KOPT-K1 (cell line): Measurements from ENCODE around the gene EPB41L2.
"Not testable (repeated sequence)": the region's sequence is repeated elsewhere in the genome, so short reads cannot be mapped to it uniquely, and the experiment has no call there.

ENCODE experiments used
- H3K27ac ChIP-seq: fragments of 200-600 bp; sonication (generic); 2 replicates; pipeline ENCODE4 v1.5.1; 2016; ENCODE audit warnings: antibody characterized with exemption, mild to moderate bottlenecking, low read depth, low read length; ENCODE audit not compliant: poor library complexity, severe bottlenecking
- H3K36me3 ChIP-seq: fragments of 200-600 bp; sonication (generic); 2 replicates; pipeline ENCODE4 v1.5.1; 2017; ENCODE audit warnings: antibody characterized with exemption, mild to moderate bottlenecking, low read length, moderate library complexity; ENCODE audit not compliant: insufficient read depth
- H3K9me3 ChIP-seq: fragments of 200-600 bp; sonication (generic); 2 replicates; pipeline ENCODE4 v1.5.1; 2017; ENCODE audit warnings: antibody characterized with exemption, low read length, mild to moderate bottlenecking; ENCODE audit not compliant: insufficient read depth, poor library complexity, severe bottlenecking

The EPB41L2 gene

DNA sequence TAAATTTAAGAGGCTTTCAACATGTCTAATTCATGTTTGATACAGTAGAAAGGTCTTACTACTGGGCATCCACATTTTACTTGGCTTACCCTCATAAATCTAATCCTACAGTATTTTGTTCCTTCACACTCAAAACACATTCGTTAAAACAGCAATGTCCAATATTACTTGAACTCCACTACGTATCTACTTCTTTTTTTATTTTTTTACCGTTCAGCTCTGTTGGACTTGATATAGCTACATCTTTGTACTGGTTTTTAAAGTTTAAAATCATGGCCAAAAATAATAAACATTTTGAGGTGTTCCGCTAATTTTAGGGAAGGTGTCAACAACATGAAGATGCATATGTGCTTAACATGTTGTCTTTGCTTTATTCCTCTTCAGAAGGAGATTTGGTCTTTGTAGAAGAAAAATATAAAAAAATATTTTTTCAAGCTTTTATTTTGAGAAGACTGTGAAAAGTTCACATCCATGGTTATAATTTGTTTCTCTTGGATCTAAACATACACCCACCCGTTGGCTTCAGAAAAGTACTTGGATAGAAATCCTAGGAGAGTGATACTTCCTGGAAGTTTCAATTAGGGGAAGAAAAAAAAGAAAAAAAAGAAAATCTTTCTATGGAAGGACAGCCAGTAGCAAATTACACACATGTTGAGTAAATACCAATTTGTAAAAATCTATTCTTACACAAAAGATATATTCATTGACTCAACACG is 71.5 kb downstream of the EPB41L2 start:
- Histone ChIP-seq H3K27ac (no peak overlapping the region), H3K36me3 (no peaks in the 10 kb centered on the region), H3K9me3 (peaks cover 17% of the 10 kb centered on the region)

DNA sequence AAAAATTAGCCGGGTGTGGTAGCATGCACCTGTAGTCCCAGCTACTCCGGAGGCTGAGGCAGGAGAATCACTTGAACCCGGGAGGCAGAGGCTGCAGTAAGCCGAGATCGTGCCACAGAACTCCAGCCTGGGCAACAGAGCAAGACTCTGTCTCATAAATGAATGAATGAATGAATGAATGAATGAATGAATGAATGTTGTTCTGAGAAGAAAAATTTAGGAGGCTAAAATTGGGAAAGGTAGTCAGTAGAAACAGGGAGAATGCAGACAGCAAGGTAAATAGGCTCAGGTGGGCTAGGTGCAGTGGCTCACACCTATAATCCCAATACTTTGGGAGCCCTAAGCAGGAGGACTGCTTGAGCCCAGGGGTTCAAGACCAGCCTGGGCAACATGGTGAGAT is 75.5 kb downstream of the EPB41L2 start:
- peaks cover 25% of the 10 kb centered on the region for H3K9me3 ChIP-seq
- not testable (repeated sequence) for H3K36me3 ChIP-seq, H3K27ac ChIP-seq

DNA sequence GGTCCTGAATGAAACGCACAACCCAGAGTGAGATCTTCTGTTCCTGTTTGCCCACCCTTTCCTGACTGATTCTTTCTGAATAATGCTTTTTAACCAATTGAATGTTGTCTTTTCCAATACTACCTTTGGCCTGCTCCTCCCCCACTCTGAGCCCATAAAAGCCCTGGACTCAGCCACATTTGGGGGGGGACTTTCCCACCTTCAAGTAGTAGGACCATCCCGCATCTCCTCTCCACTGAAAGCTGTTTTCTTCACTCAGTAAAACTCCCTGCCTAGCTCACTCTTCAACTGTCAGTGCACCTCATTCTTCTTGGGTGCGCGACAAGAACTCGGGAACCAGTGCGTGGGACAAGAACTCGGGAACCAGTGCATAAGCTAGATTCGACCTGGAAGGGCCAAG is 77.9 kb downstream of the EPB41L2 start:
- peaks cover 25% of the 10 kb centered on the region for H3K9me3 ChIP-seq
- H3K36me3 ChIP-seq, result peaks cover 7% of the 10 kb centered on the region; the same call in 1 of the 2 replicates
- no peak overlapping the region for H3K27ac ChIP-seq

DNA sequence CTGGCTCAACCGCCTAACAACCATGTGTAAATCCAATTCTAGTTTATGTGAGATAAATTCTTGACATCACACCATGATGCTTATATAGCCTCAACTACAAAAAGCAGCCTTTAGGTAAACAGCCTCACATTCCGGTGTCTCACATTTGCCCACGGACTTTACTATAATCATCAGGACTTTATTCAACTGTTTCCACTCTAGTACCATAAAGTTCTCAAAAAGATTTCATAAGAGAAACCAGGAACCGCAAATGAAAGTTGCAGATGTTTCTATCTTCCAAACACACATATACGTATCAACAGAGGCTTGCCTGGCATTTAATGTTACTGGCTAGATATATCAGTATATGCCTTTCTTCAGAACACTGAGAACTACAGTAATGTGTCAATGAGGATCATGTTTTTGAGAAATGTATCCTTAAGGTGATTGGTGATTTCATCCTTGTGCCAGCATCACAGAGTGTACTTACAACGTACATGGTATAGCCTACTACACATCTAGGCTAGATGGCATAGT is 80.0 kb downstream of the EPB41L2 start:
- H3K36me3 ChIP-seq, result peaks cover 7% of the 10 kb centered on the region; the same call in 1 of the 2 replicates
- H3K9me3 ChIP-seq, result peaks cover 25% of the 10 kb centered on the region
- H3K27ac ChIP-seq, result no peak overlapping the region

DNA sequence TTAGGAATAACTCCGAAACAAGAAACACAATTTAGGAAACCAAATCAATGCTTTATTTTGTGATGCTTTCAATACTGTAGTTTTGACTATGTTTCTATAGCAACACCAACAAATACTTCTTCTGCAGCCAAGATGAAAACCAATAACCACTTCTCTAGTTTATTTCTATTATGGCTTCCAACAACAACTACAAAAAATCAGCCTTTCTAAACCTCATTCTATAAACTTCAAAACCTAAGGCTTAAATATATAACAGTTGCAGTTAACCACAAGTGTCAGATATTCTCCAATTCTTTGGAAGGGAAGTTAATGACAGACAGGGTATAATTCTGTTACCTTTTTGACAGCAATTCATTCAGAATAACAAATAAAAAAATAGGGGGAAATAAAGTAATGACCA is 80.9 kb downstream of the EPB41L2 start:
- Histone ChIP-seq H3K9me3 (peaks cover 25% of the 10 kb centered on the region), H3K36me3 (peaks cover 7% of the 10 kb centered on the region; the same call in 1 of the 2 replicates), H3K27ac (no peak overlapping the region)

DNA sequence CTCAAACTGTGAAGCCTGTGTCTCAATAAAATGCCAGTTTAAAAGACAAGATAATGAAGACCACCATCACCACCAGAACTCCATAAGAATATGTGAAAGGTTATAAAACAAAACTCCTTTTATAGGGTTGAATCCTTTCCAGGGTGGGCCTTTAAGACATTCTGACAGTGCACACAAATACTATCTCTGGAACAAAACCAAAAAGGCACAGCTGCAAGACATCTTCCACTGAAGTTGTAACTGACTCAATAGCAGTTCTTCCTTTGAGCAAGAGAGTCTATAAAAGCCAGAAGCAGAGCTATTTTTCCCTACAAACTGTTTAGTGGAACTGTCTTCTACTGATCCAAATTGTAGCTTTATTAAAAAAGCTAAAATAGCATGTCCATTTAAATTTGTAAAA is 81.6 kb downstream of the EPB41L2 start:
- Histone ChIP-seq H3K27ac (no peak overlapping the region), H3K9me3 (peaks cover 21% of the 10 kb centered on the region), H3K36me3 (peaks cover 7% of the 10 kb centered on the region; the same call in 1 of the 2 replicates)

DNA sequence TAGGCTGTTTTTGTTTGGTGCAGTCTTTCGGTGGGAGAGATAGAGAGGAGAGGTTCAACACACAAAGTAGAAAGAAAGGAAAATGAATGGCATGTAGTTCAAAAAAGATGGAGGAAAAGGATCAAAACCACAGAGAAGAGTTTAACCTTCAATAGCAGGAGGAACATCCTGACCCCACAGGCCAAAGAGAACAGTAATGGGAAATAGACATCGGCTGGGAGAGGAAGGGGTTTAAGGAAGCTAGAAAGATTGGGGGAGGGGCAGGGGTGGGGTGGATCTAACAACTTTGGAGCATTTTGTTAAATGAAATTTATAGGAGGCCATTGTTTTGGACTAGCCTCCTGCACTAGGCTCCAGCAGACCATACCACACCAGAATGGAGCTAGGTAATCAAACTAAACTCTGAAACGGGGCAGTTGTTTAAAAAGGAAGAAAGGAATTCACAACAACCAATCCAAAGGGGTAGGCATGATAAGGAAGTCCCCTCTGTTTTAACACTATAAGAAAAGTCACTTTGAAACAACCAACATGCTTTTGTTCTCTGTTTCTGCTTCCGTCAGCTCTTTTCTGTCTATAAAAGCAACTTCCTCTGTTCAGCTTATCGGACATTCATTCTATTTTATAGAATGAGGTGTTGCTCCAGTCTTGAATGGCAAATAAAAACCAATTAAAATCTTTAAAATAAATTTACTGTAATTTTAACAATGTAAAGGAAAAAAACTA is 82.6 kb downstream of the EPB41L2 start:
- no peak overlapping the region for H3K27ac ChIP-seq
- peaks cover 6% of the 10 kb centered on the region; the same call in 1 of the 2 replicates for H3K36me3 ChIP-seq
- H3K9me3 ChIP-seq, result peaks cover 11% of the 10 kb centered on the region

DNA sequence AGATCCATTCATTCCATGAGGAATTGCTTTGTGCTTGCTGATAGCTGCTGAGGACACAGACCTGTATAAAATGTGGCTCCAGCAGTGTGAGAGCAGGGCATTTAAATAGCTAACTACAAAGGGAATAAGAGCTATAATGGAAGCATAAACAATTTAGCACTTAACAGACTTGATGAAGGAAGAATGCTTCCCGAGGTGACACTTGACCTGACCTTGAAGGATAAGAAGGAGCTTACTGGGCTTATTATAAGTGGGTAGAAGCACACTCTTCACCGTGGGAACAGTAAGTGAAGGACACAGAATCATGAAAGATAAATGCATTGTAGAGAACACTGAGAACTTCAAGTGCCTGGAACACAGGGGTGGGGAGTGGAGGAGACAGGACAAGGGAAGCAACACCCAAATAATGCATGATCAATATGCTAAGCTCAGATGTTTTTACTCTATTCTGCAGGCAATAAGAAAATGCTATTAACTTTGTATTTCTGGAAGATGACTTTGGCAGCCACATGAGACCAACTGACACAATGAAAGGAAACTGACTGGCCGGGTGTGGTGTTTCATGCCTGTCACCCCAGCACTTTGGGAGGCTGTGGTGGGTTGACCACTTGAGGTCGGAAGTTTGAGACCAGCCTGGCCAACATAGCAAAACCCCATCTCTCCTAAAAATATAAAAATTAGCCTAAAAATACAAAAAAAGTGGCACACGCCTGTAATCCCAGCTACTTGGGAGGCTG is 84.2 kb downstream of the EPB41L2 start:
- no peaks in the 10 kb centered on the region for H3K36me3 ChIP-seq
- H3K27ac ChIP-seq, result no peak overlapping the region
- H3K9me3 ChIP-seq, result peaks cover 5% of the 10 kb centered on the region

DNA sequence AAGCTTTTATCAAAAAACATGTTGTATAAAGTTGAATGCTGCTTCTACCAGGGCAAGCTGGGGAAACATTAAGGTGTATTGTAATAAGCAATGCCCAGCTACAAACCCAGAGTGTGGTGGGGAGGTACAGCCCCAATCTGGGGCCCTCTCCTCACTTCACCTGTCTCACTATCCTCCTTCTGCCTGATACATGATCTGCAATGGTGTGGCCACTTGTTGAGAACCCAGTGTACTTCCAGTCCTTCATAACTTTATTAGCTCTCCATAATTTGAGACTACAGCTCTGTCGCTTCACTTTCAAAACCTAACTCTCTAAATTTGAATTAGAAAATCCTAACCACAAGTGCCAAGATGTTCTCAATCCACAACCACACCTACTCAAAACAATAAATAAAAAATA is 84.9 kb downstream of the EPB41L2 start:
- Histone ChIP-seq H3K9me3 (peaks cover 5% of the 10 kb centered on the region), H3K36me3 (no peaks in the 10 kb centered on the region), H3K27ac (no peak overlapping the region)

DNA sequence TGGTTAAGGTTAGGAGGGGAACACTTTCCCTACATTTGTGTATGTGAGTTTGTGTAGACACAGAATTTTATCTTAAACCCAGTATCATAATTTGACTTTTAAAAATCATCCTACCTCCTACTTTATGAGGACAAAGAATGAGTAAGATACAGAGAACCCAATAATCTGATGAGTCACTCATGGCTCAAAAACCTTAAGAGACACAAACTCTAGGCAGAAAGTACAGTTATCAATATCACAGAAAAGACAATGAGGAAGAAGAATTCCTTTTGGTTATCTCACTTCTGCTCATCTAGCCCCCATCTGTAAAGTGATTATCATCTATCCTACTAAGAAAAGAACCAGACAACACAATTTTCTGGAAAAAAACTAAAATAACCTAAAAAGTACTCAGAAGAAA is 87.7 kb downstream of the EPB41L2 start:
- Histone ChIP-seq H3K27ac (no peak overlapping the region), H3K9me3 (peaks cover 5% of the 10 kb centered on the region), H3K36me3 (no peaks in the 10 kb centered on the region)

DNA sequence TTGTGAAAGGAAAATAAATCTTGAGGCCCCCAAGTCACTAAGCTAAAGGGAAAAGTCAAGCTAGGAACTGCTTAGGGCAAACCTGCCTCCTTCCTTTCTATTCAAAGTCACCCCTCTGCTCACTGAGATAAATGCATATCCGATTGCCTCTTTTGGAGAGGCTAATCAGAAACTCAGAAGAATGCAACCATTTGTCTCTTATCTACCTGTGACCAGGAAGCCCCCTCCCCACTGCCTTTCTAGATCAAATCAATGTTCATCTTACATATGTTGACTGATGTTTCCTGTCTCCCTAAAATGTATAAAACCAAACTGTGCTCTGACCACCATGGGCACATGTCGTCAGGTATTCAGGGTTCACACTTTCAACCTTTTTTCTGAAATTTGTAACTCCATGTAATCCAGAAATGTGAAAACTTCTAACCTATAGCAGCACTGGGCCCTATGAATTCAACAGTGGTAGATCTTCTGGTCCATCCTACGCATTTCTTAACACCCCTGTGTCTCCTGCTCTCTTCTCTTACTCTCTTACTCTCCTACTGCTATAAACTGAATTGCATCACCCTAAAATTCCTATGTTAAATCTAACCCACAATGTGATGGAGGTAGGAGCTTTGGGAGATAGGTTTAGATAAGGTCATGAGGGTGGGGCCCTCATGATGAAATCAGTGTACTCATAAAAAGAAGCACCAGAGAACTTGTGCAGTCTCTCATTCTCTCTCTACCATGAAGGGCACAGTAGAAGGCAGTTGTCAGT is 89.3 kb downstream of the EPB41L2 start:
- peaks cover 5% of the 10 kb centered on the region for H3K9me3 ChIP-seq
- H3K36me3 ChIP-seq, result no peaks in the 10 kb centered on the region
- H3K27ac ChIP-seq, result no peak overlapping the region

DNA sequence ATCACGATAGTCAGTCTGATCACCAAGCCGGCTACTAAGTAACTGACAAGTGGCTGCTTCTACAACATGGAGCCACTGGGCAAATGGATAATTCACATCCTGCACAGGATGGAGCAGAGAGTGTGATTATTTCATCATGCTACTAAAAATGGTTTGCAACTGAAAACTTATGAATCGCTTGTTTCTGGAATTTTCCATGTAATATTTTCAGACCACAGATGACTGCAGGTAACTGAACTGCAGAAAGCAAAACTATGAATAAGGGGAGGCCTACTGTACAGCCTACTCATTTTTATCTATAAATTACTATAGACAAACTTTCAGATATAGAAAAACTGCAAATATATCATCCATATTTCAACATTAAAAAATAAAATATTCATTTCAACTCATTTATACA is 91.5 kb downstream of the EPB41L2 start:
- Histone ChIP-seq H3K36me3 (no peaks in the 10 kb centered on the region), H3K27ac (no peak overlapping the region)

DNA sequence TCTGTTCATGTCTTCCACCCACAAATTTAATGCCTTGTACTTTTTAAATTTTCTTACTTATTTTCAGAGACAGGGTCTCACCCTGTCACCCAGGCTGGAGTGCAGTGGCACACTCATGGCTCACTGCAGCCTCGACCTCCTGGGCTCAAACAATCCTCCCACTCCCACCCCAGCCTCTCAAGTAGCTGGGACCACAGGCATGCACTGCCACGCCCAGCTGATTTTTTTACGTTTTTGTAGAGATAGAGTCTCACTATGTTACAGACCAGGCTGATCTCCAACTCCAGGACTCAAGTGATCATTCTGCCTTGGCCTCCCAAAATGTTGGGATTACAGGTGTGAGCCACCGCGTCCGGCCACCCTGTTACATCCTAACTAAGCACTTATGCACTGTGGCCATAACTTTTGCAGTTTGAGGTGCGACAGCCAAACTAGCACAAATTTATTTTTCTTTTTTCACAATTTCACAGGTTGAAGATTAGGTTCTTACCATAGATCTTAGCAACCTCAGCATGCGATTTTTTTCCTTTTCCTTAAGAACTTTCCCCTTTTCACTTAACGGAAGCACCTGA is 92.1 kb downstream of the EPB41L2 start:
- Histone ChIP-seq H3K36me3 (no peaks in the 10 kb centered on the region), H3K27ac (no peak overlapping the region)

More for the DNA sequence above, 91.5 kb downstream of the EPB41L2 start:
- H3K9me3 ChIP-seq, result peaks cover 5% of the 10 kb centered on the region

DNA sequence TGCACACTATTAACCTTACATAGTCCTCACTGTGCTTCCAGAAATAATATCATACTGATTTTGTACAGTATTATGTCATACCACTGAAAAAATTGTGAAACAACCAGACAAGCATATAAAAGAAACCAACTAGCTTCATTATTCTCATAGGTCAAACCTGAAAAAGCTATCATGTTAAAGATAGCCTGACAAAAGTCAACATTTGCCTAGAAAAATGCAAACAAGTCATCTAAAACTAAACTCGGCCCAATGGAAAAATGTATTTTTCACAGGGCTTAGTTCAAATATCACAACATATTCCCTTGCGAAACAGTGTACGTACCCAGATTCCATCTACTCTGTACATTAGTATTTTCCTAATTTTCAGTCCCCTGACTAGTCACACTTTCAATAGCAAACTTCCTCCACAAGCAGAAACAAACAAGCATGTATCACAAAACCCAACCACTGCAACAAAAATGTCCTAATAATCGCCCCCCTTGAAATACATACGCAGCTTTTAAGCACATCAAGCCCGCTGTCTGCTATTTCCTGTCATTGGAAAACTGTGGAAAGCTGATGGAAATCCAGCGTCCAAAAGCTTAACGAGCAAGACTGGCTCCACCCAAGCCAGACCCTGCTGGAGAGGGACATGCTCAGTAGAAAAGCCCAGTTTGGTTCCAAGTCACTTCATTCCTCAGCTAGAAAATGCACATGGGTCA is 93.1 kb downstream of the EPB41L2 start:
- Histone ChIP-seq H3K9me3 (peaks cover 5% of the 10 kb centered on the region), H3K36me3 (no peaks in the 10 kb centered on the region), H3K27ac (no peak overlapping the region)

More for the DNA sequence above, 92.1 kb downstream of the EPB41L2 start:
- peaks cover 5% of the 10 kb centered on the region for H3K9me3 ChIP-seq
